DMS 273 treated with DMSO at 0.1 percent for 48 hours (cell line): ENCODE results near the gene ADGRD2.

Experiments used
- DNase-seq: peaks from one replicate; lab custom pipeline; 2025; lab: John Stamatoyannopoulos, UW

ADGRD2 gene

GRCh38 chr9:124512806-124513204 lies 62.6 kb downstream of the ADGRD2 start:
- no peak for DNase-seq

DNA sequence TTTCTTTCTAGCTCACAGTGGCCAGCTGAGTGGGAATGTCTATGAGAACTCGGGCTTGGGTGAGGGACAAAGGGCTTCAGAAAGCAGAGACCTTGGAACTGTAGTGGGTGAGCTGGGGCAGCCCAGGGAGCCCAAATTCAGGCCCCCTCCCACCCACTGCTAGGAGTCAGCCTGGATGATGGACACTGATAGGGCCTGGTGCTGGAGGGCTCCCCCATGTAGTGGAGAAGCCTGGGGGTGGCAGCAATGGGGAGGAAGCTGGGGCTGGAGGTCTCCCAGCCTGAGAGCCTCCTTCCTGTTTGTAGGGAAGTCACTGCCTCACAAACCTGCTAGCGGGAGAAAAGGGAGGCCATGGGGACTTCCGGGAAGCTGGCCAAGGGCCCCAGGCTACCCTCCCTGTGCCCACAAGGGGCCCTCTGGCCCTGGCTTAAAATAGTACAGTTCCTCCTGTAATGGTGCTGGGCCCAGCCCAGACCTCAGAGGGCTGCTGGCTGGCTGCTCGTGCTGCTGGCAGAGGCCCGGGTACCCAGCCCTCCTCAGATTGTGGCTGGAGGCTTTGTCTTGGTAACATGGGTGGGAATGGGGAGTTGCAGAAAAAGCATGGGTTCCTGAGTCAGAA lies 63.2 kb downstream of the ADGRD2 start:
- no peak for DNase-seq

- no peak for DNase-seq
Observed at GRCh38 chr9:124514125-124514524, 63.9 kb downstream of the ADGRD2 start.

GRCh38 chr9:124514874-124515273 lies 64.6 kb downstream of the ADGRD2 start:
- DNase-seq = no peak

- DNase-seq = no peak
Observed at GRCh38 chr9:124517600-124517999, 67.3 kb downstream of the ADGRD2 start.

GRCh38 chr9:124518116-124518515 lies 67.9 kb downstream of the ADGRD2 start:
- no peak for DNase-seq

- DNase-seq = no peak
Observed at GRCh38 chr9:124520206-124520596, 70.0 kb downstream of the ADGRD2 start.

DNA sequence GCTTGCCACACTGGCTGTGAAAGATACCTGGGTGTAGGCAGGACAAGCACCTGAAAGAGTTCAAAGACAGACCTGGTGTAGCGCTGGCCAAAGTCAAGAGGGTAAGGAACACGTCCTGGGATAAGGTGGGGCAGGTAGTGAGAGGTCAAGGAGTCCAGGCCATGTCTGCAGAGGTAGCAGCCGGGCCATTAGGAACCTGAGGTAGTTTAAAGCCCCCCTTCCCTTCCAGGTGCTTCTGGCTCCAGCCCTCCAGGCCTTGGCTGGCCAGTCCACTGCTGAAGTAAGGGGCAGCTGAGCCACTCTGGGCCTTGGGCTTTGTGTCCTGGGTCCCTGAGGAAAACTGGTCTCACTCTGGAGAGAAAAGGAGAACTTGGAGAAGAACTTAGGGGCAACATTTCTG lies 70.9 kb downstream of the ADGRD2 start:
- no peak for DNase-seq

GRCh38 chr9:124522121-124523098 lies 72.2 kb downstream of the ADGRD2 start:
- DNase-seq = no peak

DNA sequence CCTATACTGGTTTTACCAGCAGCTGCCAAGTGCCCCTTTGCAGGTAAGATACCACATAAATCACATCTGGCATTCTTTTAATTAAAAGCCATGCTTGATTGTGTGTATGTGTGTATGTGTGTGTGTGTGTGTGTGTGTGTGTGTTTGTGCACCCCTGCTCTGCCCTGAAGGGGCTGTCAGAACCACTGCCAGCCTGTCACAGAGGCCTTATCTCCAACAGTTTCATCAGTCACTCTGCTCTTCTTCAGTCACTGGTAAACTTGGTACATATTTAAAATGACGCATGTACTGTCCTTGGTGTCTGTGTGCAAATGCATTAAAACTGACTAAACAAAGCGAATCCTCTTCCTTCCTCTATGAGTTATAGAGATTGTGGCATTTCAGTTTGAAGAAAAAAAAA lies 75.9 kb downstream of the ADGRD2 start:
- DNase-seq = no peak

DNA sequence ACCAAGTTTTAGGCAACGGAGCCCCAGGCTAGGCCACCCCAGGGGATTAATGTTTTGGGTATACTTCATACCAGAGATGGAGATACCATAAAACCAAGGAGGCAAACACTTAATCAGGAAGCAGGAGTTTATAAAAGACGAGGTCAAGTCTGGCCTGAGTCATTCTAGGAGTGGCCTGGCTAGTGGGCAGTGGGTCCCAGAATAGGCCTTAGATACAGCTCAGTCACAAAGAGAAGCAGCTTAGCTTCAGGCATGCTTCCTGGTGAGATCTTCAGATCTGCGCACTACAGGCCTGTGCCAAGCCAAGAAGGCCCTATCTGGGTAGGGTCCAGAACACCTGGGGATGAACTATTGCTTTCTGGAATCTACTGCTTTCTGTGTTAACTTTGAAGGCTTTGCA lies 77.5 kb downstream of the ADGRD2 start:
- no peak for DNase-seq
